NCI-H2196 (cell line): Measurements from ENCODE around the gene BCKDHB.
A peak's percentile ranks its signal among the peaks of the same experiment; 100 is the strongest.
"Not testable (repeated sequence)": the region's sequence is repeated elsewhere in the genome, so short reads cannot be mapped to it uniquely, and the experiment has no call there.

Experiments used
- DNase-seq: peaks from one replicate; lab custom pipeline; 2025; ENCODE audit not compliant: unreplicated experiment; lab: John Stamatoyannopoulos, UW

BCKDHB gene

GRCh38 chr6:80205404-80205803, 98.9 kb downstream of the BCKDHB start:
- no peak for DNase-seq

GRCh38 chr6:80206758-80207157, 100.3 kb downstream of the BCKDHB start:
- DNase-seq, result no peak

- DNase-seq, result no peak
These were observed 103.0 kb downstream of the BCKDHB start for GRCh38 chr6:80209430-80209829.

- DNase-seq, result no peak
These were observed 104.1 kb downstream of the BCKDHB start for GRCh38 chr6:80210618-80211017.

- DNase-seq, result no peak
These were observed 104.8 kb downstream of the BCKDHB start for GRCh38 chr6:80211286-80211685.

- DNase-seq, result not testable (repeated sequence)
These were observed 105.4 kb downstream of the BCKDHB start for GRCh38 chr6:80211890-80212289.

- peak; percentile 60 for DNase-seq
These were observed 108.1 kb downstream of the BCKDHB start for GRCh38 chr6:80214436-80215022.

GRCh38 chr6:80215063-80215462, 108.6 kb downstream of the BCKDHB start:
- DNase-seq, result no peak

- no peak for DNase-seq
These were observed 111.3 kb downstream of the BCKDHB start for GRCh38 chr6:80217794-80218193.

- no peak for DNase-seq
These were observed 117.3 kb downstream of the BCKDHB start for GRCh38 chr6:80223743-80224212.

- no peak for DNase-seq
These were observed 119.7 kb downstream of the BCKDHB start for GRCh38 chr6:80226151-80226550.

- no peak for DNase-seq
These were observed 120.2 kb downstream of the BCKDHB start for GRCh38 chr6:80226699-80227098.

GRCh38 chr6:80227545-80228105, 121.2 kb downstream of the BCKDHB start:
- DNase-seq, result no peak

- no peak for DNase-seq
These were observed 126.8 kb downstream of the BCKDHB start for GRCh38 chr6:80233262-80233661.

- no peak for DNase-seq
These were observed 127.5 kb downstream of the BCKDHB start for GRCh38 chr6:80233958-80234357.

GRCh38 chr6:80234401-80234800, 127.9 kb downstream of the BCKDHB start:
- no peak for DNase-seq

- no peak for DNase-seq
These were observed 128.4 kb downstream of the BCKDHB start for GRCh38 chr6:80234908-80235307.

- no peak for DNase-seq
These were observed 129.2 kb downstream of the BCKDHB start for GRCh38 chr6:80235647-80236046.

- DNase-seq, result not testable (repeated sequence)
These were observed 132.3 kb downstream of the BCKDHB start for GRCh38 chr6:80238754-80239153.

- DNase-seq, result no peak
These were observed 138.6 kb downstream of the BCKDHB start for GRCh38 chr6:80245043-80245442.

- DNase-seq, result no peak
These were observed 143.4 kb downstream of the BCKDHB start for GRCh38 chr6:80249897-80250296.

- no peak for DNase-seq
These were observed 144.0 kb downstream of the BCKDHB start for GRCh38 chr6:80250391-80250997.

GRCh38 chr6:80251321-80251720, 144.8 kb downstream of the BCKDHB start:
- DNase-seq, result no peak
